Transverse colon (tissue), 4 donors: Measurements from ENCODE around the gene KLK5.

Source experiments
- CTCF ChIP-seq, 5 experiments: fragments of 200-600 bp in 3 of 5; fragments of 450-650 bp in 2 of 5; sonication (generic) in 3 of 5; IDR thresholded peaks; 1 replicate in 2 of 5; 2 replicates in 3 of 5; pipeline ENCODE4 v1.5.1; 2016 to 2017; ENCODE audit warnings: antibody characterized with exemption in 5 of 5, inconsistent platforms in 3 of 5, mild to moderate bottlenecking in 2 of 5, moderate library complexity in 1 of 5
- POLR2A ChIP-seq: fragments of 450-650 bp; IDR thresholded peaks from one replicate; pipeline ENCODE4 v1.6.1; 2016; ENCODE audit warnings: antibody characterized with exemption, mild to moderate bottlenecking, moderate library complexity
- POLR2AphosphoS5 ChIP-seq, 3 donors: sonication (generic); formaldehyde crosslinking; IDR thresholded peaks; one replicate each; pipeline ENCODE4 v1.6.1; 2016; ENCODE audit warnings: antibody characterized with exemption in 3 of 3

- TF ChIP-seq CTCF (IDR thresholded peaks at IDR 0.05), result no peak
- no peak for TF ChIP-seq POLR2A
- TF ChIP-seq POLR2AphosphoS5 (IDR thresholded peaks at IDR 0.05), result no peak
Observed at GRCh38 chr19:50916069-50916468, 36.8 kb downstream of the KLK5 start.
